ENCODE data around the gene SLC35G3. TPM values are rescaled to one million over a fixed set of nuclear protein-coding genes. Genes with fewer than 3 reads are reported as not detected.

SLC35G3 gene
- total and polyA plus RNA-seq, 2 experiments from 2014 or later, result not detected

DNA sequence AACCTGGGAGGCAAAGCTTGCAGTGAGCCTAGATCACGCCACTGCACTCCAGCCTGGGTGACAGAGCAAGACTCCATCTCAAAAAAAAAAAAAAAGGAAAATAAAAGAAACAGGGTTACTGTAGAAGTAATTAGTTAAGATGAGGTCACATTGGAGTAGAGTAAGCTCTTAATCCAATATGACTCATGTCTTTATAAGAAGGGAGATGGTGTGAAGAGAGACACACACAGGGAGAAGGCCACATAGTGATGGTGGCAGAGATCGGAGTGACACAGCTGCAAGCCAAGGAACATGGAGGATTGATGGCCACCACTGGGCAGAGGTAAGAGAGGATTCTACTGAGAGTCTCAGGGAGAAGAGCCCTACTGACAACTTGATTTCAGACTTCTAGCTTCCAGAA is 33.4 kb upstream of the SLC35G3 start:
- Histone ChIP-seq H3K9me2 (ENCODE audit: insufficient read depth) (no peaks in the 10 kb centered on the region), H3K27me3 (ENCODE audit: insufficient read depth) (no peaks in the 10 kb centered on the region), H3K4me3 (no peak overlapping the region), H3K4me1 (ENCODE audit: insufficient read depth) (no peaks in the 10 kb centered on the region), H4K20me1 (replicated peaks; ENCODE audit: insufficient read depth) (no peaks in the 10 kb centered on the region), H3F3A (replicated peaks; ENCODE audit: low read depth) (no peaks in the 10 kb centered on the region), H3K4me2 (no peak overlapping the region), H3K36me3 (ENCODE audit: insufficient read depth) (no peaks in the 10 kb centered on the region), H2AFZ (no peak overlapping the region), H3K27ac (ENCODE audit: low read depth) (no peak overlapping the region), H3K79me2 (replicated peaks; ENCODE audit: insufficient read depth) (no peaks in the 10 kb centered on the region)
- ATAC-seq (no peak), DNase-seq (ENCODE audit: low spot score) (no peak)
- Mint-ChIP-seq H3K4me1 (no peaks in the 10 kb centered on the region), H3K36me3 (ENCODE audit: low read depth) (no peaks in the 10 kb centered on the region), H3K9me3 (peaks cover 6% of the 10 kb centered on the region; the same call in 2 of the 3 replicates), H3K27ac (no peak overlapping the region), H3K27me3 (ENCODE audit: insufficient read depth, low read depth, poor library complexity) (peaks cover 3% of the 10 kb centered on the region), H3K4me3 (no peak overlapping the region)
- TF ChIP-seq ZNF114 (CRISPR knock-in tag; IDR thresholded peaks at IDR 0.05), result no peak
- TF ChIP-seq CREB1 (CRISPR knock-in tag; IDR thresholded peaks at IDR 0.05; ENCODE audit: low read depth), result no peak
- no peak for TF ChIP-seq EZH2 (IDR thresholded peaks at IDR 0.05; ENCODE audit: low read depth, unreplicated experiment)
- no peak for TF ChIP-seq NANOG (IDR thresholded peaks at IDR 0.05; ENCODE audit: borderline replicate concordance)
- TF ChIP-seq, protein P1, sequence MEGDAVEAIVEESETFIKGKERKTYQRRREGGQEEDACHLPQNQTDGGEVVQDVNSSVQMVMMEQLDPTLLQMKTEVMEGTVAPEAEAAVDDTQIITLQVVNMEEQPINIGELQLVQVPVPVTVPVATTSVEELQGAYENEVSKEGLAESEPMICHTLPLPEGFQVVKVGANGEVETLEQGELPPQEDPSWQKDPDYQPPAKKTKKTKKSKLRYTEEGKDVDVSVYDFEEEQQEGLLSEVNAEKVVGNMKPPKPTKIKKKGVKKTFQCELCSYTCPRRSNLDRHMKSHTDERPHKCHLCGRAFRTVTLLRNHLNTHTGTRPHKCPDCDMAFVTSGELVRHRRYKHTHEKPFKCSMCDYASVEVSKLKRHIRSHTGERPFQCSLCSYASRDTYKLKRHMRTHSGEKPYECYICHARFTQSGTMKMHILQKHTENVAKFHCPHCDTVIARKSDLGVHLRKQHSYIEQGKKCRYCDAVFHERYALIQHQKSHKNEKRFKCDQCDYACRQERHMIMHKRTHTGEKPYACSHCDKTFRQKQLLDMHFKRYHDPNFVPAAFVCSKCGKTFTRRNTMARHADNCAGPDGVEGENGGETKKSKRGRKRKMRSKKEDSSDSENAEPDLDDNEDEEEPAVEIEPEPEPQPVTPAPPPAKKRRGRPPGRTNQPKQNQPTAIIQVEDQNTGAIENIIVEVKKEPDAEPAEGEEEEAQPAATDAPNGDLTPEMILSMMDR (conservative IDR thresholded peaks at IDR 0.05; ENCODE audit: low read depth in 2 of 2), result no peak
- TF ChIP-seq POLR2AphosphoS5 (IDR thresholded peaks at IDR 0.05; ENCODE audit: low read depth), result no peak
- TF ChIP-seq, protein P2, sequence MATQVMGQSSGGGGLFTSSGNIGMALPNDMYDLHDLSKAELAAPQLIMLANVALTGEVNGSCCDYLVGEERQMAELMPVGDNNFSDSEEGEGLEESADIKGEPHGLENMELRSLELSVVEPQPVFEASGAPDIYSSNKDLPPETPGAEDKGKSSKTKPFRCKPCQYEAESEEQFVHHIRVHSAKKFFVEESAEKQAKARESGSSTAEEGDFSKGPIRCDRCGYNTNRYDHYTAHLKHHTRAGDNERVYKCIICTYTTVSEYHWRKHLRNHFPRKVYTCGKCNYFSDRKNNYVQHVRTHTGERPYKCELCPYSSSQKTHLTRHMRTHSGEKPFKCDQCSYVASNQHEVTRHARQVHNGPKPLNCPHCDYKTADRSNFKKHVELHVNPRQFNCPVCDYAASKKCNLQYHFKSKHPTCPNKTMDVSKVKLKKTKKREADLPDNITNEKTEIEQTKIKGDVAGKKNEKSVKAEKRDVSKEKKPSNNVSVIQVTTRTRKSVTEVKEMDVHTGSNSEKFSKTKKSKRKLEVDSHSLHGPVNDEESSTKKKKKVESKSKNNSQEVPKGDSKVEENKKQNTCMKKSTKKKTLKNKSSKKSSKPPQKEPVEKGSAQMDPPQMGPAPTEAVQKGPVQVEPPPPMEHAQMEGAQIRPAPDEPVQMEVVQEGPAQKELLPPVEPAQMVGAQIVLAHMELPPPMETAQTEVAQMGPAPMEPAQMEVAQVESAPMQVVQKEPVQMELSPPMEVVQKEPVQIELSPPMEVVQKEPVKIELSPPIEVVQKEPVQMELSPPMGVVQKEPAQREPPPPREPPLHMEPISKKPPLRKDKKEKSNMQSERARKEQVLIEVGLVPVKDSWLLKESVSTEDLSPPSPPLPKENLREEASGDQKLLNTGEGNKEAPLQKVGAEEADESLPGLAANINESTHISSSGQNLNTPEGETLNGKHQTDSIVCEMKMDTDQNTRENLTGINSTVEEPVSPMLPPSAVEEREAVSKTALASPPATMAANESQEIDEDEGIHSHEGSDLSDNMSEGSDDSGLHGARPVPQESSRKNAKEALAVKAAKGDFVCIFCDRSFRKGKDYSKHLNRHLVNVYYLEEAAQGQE (IDR thresholded peaks at IDR 0.05; ENCODE audit: unreplicated experiment), result no peak
- TF ChIP-seq EZH2phosphoT487 (IDR thresholded peaks at IDR 0.05; ENCODE audit: unreplicated experiment), result no peak
- TF ChIP-seq, protein P3, sequence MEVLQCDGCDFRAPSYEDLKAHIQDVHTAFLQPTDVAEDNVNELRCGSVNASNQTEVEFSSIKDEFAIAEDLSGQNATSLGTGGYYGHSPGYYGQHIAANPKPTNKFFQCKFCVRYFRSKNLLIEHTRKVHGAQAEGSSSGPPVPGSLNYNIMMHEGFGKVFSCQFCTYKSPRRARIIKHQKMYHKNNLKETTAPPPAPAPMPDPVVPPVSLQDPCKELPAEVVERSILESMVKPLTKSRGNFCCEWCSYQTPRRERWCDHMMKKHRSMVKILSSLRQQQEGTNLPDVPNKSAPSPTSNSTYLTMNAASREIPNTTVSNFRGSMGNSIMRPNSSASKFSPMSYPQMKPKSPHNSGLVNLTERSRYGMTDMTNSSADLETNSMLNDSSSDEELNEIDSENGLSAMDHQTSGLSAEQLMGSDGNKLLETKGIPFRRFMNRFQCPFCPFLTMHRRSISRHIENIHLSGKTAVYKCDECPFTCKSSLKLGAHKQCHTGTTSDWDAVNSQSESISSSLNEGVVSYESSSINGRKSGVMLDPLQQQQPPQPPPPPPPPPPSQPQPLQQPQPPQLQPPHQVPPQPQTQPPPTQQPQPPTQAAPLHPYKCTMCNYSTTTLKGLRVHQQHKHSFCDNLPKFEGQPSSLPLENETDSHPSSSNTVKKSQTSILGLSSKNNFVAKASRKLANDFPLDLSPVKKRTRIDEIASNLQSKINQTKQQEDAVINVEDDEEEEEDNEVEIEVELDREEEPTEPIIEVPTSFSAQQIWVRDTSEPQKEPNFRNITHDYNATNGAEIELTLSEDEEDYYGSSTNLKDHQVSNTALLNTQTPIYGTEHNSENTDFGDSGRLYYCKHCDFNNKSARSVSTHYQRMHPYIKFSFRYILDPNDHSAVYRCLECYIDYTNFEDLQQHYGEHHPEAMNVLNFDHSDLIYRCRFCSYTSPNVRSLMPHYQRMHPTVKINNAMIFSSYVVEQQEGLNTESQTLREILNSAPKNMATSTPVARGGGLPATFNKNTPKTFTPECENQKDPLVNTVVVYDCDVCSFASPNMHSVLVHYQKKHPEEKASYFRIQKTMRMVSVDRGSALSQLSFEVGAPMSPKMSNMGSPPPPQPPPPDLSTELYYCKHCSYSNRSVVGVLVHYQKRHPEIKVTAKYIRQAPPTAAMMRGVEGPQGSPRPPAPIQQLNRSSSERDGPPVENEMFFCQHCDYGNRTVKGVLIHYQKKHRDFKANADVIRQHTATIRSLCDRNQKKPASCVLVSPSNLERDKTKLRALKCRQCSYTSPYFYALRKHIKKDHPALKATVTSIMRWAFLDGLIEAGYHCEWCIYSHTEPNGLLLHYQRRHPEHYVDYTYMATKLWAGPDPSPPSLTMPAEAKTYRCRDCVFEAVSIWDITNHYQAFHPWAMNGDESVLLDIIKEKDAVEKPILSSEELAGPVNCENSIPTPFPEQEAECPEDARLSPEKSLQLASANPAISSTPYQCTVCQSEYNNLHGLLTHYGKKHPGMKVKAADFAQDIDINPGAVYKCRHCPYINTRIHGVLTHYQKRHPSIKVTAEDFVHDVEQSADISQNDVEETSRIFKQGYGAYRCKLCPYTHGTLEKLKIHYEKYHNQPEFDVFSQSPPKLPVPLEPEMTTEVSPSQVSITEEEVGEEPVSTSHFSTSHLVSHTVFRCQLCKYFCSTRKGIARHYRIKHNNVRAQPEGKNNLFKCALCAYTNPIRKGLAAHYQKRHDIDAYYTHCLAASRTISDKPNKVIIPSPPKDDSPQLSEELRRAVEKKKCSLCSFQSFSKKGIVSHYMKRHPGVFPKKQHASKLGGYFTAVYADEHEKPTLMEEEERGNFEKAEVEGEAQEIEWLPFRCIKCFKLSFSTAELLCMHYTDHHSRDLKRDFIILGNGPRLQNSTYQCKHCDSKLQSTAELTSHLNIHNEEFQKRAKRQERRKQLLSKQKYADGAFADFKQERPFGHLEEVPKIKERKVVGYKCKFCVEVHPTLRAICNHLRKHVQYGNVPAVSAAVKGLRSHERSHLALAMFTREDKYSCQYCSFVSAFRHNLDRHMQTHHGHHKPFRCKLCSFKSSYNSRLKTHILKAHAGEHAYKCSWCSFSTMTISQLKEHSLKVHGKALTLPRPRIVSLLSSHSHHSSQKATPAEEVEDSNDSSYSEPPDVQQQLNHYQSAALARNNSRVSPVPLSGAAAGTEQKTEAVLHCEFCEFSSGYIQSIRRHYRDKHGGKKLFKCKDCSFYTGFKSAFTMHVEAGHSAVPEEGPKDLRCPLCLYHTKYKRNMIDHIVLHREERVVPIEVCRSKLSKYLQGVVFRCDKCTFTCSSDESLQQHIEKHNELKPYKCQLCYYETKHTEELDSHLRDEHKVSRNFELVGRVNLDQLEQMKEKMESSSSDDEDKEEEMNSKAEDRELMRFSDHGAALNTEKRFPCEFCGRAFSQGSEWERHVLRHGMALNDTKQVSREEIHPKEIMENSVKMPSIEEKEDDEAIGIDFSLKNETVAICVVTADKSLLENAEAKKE (CRISPR knock-in tag; IDR thresholded peaks at IDR 0.05), result no peak
- no peak for TF ChIP-seq STAT1 (IDR thresholded peaks at IDR 0.05; ENCODE audit: unreplicated experiment)
- no peak for TF ChIP-seq ZNF331 (CRISPR knock-in tag; IDR thresholded peaks at IDR 0.05; ENCODE audit: low read depth)
- TF ChIP-seq, protein P4, sequence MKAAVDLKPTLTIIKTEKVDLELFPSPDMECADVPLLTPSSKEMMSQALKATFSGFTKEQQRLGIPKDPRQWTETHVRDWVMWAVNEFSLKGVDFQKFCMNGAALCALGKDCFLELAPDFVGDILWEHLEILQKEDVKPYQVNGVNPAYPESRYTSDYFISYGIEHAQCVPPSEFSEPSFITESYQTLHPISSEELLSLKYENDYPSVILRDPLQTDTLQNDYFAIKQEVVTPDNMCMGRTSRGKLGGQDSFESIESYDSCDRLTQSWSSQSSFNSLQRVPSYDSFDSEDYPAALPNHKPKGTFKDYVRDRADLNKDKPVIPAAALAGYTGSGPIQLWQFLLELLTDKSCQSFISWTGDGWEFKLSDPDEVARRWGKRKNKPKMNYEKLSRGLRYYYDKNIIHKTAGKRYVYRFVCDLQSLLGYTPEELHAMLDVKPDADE (IDR thresholded peaks at IDR 0.05), result no peak
- no peak for TF ChIP-seq JUNB (IDR thresholded peaks at IDR 0.05; ENCODE audit: unreplicated experiment)
